Measurements from ENCODE around the gene RTF2.

RTF2 gene

DNA sequence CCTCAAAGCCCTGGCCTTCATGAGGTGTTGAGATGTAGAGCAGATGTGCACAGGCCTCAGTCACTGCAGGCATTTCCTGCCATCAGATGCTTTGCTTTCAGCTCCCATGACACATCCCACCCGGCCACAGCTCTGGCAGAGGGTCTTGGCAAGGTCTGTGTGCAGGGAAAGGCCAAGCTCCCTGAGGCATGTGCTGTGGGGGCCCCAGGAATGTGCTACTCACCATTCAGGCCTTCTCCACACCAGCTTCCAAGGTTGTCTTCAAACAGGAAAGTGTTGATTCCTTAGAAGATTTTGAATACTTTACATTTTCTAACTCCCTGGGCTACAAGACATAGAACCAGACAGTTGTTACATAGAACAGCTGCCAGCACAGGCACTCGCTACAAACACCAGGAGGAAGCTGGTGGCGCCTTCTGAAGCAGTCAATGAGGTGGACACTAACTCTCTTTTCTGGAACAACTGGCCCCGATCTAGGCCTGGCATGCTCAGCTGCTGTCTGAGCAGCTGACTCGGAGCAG, 28.6 kb upstream of the RTF2 start:
- DNase-seq: no peak

DNA sequence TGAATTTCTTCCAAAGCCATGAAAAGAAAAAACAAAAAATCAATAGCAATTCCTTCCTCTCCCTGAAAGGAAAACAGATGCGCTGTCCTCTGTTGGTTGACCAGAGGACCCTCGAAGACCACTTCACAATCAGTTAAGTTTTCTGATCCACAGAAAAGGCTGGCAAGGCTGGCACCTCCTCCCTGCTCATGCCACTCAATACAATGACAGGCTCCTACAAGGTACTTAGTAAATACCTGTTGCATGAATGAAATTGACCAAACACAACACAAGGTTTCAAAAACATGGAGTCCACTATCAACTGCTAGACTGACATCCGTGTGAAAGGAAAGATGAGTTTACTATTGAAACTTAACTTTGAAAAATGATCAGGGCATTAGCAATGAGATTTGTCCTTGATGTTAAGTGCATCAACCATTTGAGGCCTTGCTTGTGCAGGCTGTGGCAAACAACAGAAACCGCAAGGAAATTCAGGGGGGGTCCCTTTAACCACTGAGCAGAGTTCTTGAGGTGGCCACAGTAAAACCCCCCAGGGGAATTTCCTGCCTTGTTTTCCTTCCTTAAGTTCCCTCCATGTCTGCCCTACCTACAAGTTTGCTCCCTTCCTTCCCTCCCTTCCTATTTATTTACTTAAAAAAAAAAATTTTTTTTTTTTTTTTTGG, 27.9 kb upstream of the RTF2 start:
- no peak for DNase-seq

DNA sequence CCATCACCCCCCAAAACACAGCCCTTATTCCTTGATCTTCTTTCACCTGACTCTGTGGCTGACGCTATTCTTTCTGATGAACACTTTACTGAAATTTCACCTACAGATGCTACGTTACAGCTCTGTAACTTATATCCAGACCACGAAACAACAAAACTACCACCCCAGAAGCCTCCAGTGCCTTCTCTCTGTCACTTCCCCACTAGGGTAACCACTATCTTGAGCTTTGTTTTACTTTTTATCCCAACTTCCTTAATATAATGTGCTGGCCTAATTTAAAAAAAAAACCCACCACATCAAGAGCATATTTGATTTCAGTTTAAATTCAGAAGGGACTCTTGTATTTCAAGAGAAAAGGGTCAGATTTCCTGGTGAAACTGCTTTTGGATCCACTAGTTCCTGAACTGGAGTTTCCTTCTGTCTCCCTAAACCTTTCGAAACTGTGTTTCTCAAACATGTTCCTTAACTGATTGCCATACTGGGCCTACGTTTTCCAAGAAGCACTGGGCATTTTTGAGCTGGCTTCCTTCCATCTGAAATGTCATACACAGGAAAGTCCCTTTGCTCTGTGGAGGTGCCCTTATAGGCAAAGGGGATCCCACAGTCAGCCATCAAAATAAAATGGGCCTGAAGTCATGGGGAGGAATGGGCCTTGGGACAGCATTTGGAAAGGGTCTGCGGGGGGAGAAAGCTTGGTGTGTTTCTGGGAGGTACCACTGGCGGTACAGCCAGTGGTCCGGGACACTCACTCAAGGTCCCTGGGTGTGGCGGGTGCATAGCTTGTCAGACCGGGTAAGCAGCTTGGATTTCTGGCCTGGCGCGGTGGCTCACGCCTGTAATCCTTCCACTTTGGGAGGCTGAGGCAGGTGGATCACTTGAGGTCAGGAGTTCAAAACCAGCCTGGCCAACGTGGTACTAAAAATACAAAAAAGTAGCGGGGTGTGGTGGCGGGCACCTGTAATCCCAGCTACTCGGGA, 25.8 kb upstream of the RTF2 start:
- DNase-seq: no peak

DNA sequence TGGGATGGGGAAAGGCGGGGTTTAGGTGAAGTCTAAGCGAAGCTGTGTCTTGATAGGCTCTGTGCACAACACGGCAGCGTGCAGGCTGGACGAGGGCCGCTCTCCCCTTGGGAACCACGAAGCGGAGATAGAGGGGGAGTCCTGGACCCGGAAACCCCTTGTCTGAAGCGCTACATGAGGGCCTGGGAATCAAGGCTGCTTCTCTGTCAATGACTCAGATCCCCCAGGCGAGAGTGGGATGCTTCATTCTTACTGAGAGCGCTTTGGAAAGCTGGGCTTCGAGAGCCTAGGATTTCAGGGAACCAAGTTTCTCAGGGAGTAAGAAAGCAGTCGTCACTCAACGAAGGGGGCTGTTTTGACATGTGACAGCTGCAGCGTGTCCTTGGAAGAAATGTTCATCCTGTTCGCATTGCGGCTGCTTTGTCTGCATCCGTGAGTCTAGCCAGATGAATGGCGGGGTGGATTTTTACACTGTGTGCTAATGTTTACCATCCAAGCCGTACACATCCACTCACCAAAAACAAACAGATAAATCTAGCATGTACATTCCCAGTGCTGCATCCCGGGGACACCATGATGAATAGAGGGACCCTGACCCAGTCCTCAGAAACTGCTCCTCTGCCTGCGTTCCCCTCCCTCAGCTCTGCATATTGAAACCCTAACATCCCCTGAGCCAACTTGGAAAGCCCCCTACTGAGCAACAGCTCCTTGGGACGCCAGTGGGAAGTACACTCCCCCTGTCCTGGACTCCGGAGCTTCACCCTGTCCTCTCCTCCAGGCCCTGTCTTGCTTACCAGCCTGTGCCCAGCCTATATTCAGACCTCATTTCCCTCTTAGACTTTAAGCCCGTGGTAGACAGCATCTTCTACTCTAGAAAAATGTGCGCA, 24.5 kb upstream of the RTF2 start:
- no peak for DNase-seq

DNA sequence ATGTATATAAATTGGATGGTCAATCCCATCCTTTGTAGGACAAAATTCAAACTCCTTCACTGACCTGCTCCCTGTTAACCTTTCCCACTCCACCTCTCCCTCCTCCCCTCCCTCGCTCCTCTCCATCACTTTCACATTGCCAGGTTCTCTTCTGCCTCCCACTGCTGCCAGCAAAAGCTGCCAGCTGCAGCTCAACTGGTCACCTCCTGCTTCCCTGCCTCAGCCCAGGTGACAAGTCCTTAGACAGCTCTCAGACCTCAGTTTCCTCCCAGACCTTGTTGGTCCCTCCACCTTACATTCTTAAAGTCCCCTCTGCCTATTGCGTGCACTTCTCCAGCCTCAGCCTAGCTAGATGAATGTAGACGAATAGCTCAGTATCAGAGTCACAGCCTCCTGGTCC, 23.3 kb upstream of the RTF2 start:
- DNase-seq: no peak

DNA sequence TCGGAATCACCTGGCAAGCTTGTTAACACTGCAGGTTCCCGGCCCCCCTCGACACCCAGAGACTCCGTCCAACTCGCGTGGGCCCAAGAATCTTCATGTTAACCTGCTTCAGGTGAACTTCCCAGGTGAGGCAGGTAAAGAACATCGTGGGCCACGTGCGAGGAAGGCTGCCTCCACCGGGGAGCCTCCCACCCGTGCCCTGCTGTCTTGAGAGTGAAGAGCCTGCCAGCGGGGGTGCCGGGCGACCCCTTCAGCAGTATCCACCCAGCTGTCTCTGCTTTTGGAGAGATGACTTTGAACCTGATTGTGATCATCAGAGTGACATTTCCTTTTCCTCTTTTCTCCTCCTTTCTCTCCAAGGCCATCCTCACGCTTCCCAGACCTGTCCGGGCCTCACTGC, 22.9 kb upstream of the RTF2 start:
- DNase-seq: no peak

DNA sequence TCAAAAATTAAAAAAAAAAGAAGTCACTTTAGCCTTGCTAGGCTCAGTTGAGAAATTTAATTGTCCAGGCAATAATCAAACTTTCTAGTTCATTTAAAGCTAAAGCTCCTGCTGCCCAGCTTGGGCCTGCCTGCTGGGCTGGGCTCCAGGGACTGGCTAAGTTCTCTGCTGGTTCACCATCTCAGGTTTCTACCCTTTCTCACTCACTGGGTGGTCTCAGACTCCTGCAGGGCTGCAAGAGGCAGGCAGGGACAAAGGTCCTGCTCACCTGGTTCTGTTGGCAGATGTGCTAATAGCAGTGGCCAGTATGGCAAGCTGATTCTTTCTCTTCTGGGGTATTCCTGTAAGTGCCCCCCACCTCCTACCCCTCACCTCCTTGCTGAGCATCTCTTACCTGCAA, 21.2 kb upstream of the RTF2 start:
- no peak for DNase-seq

DNA sequence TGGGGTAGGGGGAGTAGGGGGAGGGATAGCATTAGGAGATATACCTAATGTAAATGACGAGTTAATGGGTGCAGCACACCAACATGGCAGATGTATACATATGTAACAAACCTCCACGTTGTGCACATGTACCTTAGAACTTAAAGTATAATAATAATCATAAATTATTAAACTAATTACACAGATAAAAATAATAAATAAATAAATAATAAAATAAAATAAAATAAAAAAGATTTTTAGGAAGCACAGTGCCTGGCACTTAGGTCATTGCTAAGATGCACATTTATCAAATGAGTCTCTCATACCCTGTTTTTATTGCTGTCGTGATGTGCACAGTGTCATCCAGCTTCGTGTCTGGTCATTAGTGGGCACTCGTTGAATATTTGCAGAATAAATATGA, 19.0 kb upstream of the RTF2 start:
- DNase-seq: no peak

DNA sequence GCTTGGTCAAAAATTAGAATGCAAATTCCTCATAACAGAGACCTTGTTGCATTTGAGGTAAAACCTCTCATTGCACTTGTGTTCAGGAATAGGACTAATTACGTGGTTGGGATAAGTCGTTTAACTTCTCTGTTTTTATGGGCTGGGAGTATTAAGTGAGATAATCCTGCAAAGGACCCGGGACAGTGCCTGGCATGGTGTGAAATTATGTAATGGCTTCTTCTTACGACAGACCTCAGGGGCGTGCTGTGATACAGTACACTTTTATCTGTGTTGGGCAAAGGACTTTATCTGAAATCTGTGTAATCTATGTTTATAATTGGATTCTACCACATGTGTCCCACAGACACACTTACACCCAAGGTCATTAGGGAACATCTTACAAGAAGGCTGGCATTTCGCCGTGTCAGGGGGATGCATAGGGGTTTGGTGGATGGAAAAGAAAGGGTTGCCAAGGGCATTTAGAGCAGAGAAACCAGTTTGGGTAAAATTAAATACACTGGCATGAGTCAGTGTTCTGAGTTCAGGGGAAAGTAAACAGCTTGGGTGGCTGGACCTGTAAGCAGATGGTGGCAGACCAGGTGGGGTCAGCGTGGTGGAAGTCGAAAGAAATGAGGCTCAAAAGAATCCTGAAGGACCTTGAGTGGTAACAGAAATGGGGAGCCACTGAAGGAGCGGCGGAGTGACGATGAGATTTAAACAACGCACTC, 17.2 kb upstream of the RTF2 start:
- no peak for DNase-seq

DNA sequence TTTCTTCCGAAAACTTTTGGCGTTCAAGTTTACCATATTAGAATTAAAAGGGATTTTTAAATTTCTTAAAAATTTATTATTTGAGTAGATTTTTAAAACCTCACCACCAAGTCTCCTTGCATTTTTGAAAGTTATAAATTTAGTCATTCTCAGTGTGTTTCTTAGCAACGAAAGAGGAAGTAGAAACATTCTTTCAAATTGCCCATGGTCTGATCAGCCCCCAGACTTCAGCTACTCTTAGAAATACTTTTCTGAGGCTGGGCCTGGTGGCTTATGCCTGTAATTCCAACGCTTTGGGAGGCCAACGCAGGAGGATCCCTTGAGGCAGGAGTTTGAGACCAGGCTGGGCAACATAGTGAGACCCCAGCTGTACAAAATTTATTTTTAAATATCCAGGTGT, 15.1 kb upstream of the RTF2 start:
- DNase-seq: no peak

DNA sequence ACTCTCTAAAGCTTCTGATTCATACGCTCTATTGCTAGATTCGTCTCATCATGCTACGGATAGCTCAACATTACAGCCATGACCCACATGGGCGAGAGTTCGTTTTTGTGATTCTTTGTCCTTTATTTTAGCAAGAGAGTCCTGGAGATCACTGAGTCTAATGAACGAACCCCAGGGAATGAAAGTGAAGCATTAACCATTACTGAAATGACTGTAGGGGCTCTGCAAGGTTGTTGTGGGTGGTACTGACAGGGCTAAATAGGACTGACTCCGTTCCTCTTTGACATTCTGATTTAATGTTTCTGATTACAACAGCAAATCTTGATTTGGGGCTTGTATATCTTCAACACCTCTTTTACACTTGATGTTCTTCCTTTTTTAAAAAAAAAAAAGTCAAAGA, 13.7 kb upstream of the RTF2 start:
- DNase-seq: no peak

DNA sequence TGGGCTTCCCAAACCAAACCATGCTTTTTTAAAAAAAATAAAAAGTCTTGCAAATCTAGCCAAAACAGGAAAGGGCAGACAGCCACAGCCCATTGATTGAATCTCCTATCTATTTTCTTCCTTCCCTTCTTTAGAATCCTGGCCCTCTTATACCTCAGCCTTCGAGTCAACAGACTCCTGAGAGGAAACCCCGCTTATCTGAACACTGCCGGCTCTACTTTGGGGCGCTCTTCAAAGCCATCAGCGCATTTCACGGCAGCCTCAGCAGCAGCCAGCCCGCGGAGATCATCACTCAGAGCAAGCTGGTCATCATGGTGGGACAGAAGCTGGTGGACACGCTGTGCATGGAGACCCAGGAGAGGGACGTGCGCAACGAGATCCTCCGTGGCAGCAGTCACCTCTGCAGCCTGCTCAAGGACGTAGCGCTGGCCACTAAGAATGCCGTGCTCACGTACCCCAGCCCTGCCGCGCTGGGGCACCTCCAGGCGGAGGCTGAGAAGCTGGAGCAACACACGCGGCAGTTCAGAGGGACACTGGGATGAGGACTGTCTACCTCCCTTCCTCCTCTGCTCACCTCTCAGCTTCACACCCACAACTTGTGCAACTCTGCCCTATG, 10.1 kb upstream of the RTF2 start:
- no peak for DNase-seq

DNA sequence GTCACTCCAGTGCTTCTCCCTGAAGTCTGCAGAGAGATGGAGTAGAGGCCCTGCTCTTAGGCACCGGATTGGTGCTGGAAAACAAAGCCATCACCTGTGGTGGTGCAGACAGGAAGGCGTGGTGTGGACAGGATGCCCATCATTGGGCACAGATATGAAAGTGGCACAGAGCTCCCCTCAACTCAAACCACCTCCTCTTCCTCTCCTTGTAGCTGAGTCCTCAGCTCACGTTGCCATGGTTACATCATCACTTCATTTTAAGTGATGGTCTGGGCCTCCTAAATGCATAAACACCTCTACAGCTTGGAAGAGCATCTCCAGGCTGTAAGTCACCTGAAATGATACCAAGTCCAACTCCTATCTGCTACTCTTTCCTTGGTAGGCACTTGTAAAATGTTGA, 8.0 kb upstream of the RTF2 start:
- no peak for DNase-seq

DNA sequence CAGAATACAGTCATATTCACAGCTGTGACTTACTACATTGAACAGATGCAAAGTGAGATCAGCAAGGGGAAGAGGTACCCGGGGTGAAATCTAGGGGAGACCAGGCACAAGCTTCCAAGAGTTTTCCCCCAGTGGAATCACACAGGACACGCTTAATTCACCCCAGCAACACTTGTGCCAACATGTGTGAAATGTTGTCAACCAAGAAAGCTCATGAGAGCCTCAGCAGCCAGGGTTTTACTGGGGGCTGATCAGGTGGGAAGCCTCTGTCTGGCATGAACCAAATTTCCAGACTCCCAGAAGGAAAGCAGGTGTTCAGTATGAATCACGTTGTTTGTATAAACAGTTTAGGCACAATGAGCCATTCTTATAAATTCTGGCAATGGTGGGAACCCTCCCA, 6.9 kb upstream of the RTF2 start:
- no peak for DNase-seq

DNA sequence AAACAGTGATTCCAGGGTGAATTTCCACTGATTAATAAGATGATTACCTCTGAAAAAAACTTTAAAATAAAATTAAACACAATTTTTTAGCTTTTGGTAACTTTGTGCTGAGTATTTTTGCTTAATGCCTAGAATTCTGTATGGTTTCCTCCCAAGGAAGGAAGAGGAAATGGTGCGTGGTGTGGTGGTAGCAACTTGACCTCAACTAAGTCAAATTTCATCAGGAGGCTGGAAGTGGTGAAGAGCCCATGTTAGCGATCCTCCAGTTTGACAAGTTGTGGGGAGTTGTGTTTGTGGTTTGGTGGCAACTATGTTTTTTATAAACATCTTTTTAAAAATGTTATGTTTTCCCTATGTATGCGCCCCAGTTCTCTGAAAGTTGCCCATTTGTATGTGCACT, 5.0 kb upstream of the RTF2 start:
- no peak for DNase-seq

DNA sequence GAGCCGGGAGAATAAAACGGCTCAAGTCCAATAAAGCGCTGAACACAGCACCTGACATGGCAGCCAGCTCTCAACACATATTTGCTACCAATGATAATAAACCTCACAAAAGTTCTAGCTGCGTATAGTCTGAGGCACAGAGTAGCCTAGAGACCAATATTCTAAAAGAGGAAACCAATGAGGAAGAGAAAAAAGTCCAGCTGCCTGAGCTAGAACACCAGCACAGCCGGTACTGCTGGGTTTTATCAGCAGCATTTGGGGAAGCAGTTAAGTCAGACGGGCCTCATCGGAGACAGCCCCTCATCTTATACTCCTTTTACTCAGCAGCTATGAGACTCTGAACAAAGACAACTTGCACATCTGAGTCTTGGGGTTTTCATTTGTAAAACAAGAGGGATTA, 2.4 kb upstream of the RTF2 start:
- no peak for DNase-seq

DNA sequence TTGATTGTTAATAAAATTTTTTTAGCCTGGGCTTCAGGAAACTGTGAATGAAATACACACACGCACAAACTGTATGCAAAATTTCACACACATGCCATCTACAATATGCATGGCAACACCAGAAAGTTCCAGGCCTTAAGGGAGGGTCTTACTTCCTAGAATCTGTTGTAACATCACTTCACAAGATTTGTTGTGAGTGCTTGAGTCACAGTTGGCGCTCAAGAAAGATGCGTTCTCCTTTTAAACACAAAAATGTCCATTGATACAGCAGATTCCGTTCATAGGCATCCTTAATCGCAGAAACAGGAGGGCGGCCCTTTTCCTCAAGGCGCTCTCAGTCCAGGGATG, 485 bp upstream of the RTF2 start:
- no peak for DNase-seq

DNA sequence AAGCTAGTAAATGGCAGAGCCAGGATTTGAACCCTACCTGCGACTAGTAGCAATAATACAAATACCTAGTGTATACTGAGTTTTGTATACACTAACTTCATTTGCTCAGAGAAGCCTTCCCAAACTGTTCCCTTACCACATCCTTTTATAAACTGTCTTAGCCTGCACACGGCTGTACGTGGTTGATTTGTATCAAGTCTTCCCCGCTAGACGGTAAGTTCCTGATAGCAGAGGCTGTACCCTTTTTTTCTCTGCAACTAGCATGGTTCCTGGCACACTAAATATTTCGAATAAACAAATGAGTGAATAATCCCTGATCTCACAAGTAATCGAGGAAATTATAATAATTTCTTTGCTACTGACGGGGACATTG, 636 bp downstream of the RTF2 start:
- no peak for DNase-seq

DNA sequence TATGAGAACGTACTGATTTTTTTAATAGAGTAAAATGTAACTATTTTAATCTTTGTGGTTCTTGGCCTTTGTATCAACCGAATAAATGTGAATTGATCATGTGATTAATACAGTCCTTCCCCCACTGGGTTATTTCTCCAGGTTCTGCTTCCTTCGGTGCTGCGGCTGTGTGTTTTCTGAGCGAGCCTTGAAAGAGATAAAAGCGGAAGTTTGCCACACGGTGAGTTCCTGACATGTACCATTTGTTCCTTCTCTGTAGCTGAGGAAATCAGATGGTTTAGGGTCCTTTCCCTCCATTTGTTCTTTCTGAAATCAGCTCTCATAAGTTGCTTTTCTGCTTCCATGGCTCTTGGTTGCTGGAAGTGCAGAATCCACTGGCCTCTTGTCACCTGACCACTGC, 15.5 kb downstream of the RTF2 start:
- DNase-seq: no peak

DNA sequence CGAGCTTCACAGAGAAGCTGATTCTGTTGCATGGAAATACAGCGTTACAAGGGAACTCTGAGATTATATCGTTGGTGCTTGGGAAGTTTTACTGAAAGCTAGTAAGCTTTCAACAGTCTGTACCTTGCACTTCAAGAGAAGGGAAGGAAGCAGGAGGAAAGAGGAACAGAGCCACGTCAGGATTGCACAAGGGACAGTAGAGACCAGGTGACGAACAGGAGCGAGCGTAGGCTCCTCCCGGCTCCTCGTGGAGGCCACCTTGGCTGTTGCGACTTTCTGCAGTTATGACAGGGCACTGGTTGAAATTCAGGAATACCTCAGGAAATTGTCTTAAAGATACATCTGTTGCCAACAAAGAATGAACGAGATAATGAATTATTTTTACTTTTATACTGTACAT, 18.8 kb downstream of the RTF2 start:
- no peak for DNase-seq

DNA sequence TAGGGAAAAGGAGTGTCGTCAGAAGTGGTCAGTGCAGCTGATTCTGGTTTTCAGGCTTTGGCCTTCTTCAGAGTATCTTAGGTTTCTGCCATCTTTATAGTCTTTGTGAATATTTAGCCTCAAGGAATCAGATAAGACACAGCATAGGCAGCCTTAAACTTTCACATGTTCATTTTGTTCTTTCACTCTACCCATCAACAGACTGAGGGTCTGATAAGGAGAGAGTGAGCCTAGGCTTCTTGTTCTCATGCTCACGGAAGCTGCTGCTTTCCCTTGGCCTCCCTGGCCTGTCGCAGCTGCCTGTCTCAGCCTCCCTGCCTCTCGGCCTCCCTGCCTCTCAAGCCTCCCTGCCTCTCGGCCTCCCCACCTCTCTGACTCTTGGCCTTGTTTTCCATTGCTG, 20.1 kb downstream of the RTF2 start:
- no peak for DNase-seq

DNA sequence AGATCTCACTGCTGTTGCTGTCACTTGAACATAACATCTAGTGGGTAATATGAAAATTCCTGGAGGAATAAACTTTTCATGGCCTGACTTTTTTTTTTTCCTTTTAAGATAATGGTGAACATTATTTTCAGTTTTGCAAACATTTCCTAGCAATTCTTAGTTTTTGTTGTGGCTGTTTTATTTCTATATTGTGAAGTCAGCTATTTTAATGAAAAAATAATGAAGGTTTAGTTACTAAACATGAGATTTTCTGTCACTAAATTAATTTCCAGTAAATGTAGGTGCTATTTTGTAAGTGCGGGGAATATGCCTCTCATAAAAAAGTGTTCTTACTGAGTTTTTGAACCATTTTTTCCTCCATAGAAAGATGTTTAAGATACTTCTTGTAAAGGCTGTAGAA, 32.7 kb downstream of the RTF2 start:
- DNase-seq: no peak

Measured in NCI-H526 treated with DMSO at 0.1 percent for 48 hours (cell line).